ENCODE data around the gene KLK2. TPM values are rescaled to one million over a fixed set of nuclear protein-coding genes. Genes with fewer than 3 reads are reported as not detected.

KLK2 gene
- total and polyA plus RNA-seq, 2 donors (not counting 1 experiment from before 2014, with no cell fraction given), result not detected

GRCh38 chr19:50869479-50869878 lies 3.8 kb upstream of the KLK2 start:
- no peak overlapping the region for H3K27ac ChIP-seq (ENCODE audit: insufficient read depth, low read length)
- H3K4me2 ChIP-seq (ENCODE audit: extremely low read depth, insufficient read depth, low read length), result no peak overlapping the region
- no peak overlapping the region for H3K9ac ChIP-seq (ENCODE audit: insufficient read depth, low read length)

GRCh38 chr19:50870417-50871089 lies 2.7 kb upstream of the KLK2 start:
- H3K27ac ChIP-seq (ENCODE audit: insufficient read depth, low read length), result no peak overlapping the region
- H3K27me3 ChIP-seq (ENCODE audit: control insufficient read depth, insufficient read depth, low read length), result no peaks in the 10 kb centered on the region
- no peak overlapping the region for H3K4me3 ChIP-seq (replicated peaks in 1 of 4; ENCODE audit: control extremely low read depth in 1 of 4, insufficient read depth in 1 of 4, low read depth in 3 of 4, low read length in 4 of 4)
- no peaks in the 10 kb centered on the region for H3K4me1 ChIP-seq (ENCODE audit: control insufficient read depth, extremely low read depth, insufficient read depth, low read length)
- H3K9me3 ChIP-seq (ENCODE audit: control insufficient read depth, insufficient read depth, low read depth, low read length), result no peaks in the 10 kb centered on the region
- TF ChIP-seq, protein P1, sequence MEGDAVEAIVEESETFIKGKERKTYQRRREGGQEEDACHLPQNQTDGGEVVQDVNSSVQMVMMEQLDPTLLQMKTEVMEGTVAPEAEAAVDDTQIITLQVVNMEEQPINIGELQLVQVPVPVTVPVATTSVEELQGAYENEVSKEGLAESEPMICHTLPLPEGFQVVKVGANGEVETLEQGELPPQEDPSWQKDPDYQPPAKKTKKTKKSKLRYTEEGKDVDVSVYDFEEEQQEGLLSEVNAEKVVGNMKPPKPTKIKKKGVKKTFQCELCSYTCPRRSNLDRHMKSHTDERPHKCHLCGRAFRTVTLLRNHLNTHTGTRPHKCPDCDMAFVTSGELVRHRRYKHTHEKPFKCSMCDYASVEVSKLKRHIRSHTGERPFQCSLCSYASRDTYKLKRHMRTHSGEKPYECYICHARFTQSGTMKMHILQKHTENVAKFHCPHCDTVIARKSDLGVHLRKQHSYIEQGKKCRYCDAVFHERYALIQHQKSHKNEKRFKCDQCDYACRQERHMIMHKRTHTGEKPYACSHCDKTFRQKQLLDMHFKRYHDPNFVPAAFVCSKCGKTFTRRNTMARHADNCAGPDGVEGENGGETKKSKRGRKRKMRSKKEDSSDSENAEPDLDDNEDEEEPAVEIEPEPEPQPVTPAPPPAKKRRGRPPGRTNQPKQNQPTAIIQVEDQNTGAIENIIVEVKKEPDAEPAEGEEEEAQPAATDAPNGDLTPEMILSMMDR (conservative IDR thresholded peaks at IDR 0.05 in 1 of 2, IDR thresholded peaks at IDR 0.05 in 1 of 2; ENCODE audit: low read depth in 1 of 2, low read length in 2 of 2), result no peak
- no peak for TF ChIP-seq EZH2 (IDR thresholded peaks at IDR 0.05; ENCODE audit: low read length, missing control alignments)
- H3K36me3 ChIP-seq (ENCODE audit: control insufficient read depth, insufficient read depth, low read length), result no peaks in the 10 kb centered on the region
- DNase-seq (ENCODE audit: low read depth in 2 of 2), result no peak
- no peak overlapping the region for H3K9ac ChIP-seq (ENCODE audit: insufficient read depth, low read length)
- H2AFZ ChIP-seq (ENCODE audit: low read length), result no peak overlapping the region
- H3K79me2 ChIP-seq (ENCODE audit: control insufficient read depth, insufficient read depth, low read length), result no peaks in the 10 kb centered on the region
- H4K20me1 ChIP-seq (ENCODE audit: control insufficient read depth, extremely low read depth, insufficient read depth, low read length), result no peaks in the 10 kb centered on the region
- H3K4me2 ChIP-seq (ENCODE audit: extremely low read depth, insufficient read depth, low read length), result no peak overlapping the region

More at GRCh38 chr19:50869479-50869878, 3.8 kb upstream of the KLK2 start:
- Histone ChIP-seq H3K79me2 (ENCODE audit: control insufficient read depth, insufficient read depth, low read length) (no peaks in the 10 kb centered on the region), H3K27me3 (ENCODE audit: control insufficient read depth, insufficient read depth, low read length) (no peaks in the 10 kb centered on the region), H3K9me3 (ENCODE audit: control insufficient read depth, insufficient read depth, low read depth, low read length) (no peaks in the 10 kb centered on the region), H3K4me3 (replicated peaks in 1 of 4; ENCODE audit: control extremely low read depth in 1 of 4, insufficient read depth in 1 of 4, low read depth in 3 of 4, low read length in 4 of 4) (no peak overlapping the region), H2AFZ (ENCODE audit: low read length) (no peak overlapping the region), H3K36me3 (ENCODE audit: control insufficient read depth, insufficient read depth, low read length) (no peaks in the 10 kb centered on the region), H4K20me1 (ENCODE audit: control insufficient read depth, extremely low read depth, insufficient read depth, low read length) (no peaks in the 10 kb centered on the region), H3K4me1 (ENCODE audit: control insufficient read depth, extremely low read depth, insufficient read depth, low read length) (no peaks in the 10 kb centered on the region)
- TF ChIP-seq EZH2 (IDR thresholded peaks at IDR 0.05; ENCODE audit: low read length, missing control alignments), result no peak
- TF ChIP-seq, protein P1 (conservative IDR thresholded peaks at IDR 0.05 in 1 of 2, IDR thresholded peaks at IDR 0.05 in 1 of 2; ENCODE audit: low read depth in 1 of 2, low read length in 2 of 2), result no peak
- DNase-seq (ENCODE audit: low read depth in 2 of 2), result no peak

GRCh38 chr19:50874211-50874610 lies 972 bp downstream of the KLK2 start:
- H3K4me3 ChIP-seq (replicated peaks in 1 of 4; ENCODE audit: control extremely low read depth in 1 of 4, insufficient read depth in 1 of 4, low read depth in 3 of 4, low read length in 4 of 4), result no peak overlapping the region
- DNase-seq (ENCODE audit: low read depth in 2 of 2), result no peak
- H3K4me1 ChIP-seq (ENCODE audit: control insufficient read depth, extremely low read depth, insufficient read depth, low read length), result no peaks in the 10 kb centered on the region
- H3K27ac ChIP-seq (ENCODE audit: insufficient read depth, low read length), result no peak overlapping the region
- H3K9me3 ChIP-seq (ENCODE audit: control insufficient read depth, insufficient read depth, low read depth, low read length), result no peaks in the 10 kb centered on the region
- no peaks in the 10 kb centered on the region for H3K36me3 ChIP-seq (ENCODE audit: control insufficient read depth, insufficient read depth, low read length)
- no peak overlapping the region for H3K4me2 ChIP-seq (ENCODE audit: extremely low read depth, insufficient read depth, low read length)
- H2AFZ ChIP-seq (ENCODE audit: low read length), result no peak overlapping the region
- no peaks in the 10 kb centered on the region for H3K27me3 ChIP-seq (ENCODE audit: control insufficient read depth, insufficient read depth, low read length)
- no peak overlapping the region for H3K9ac ChIP-seq (ENCODE audit: insufficient read depth, low read length)
- TF ChIP-seq, protein P1 (conservative IDR thresholded peaks at IDR 0.05 in 1 of 2, IDR thresholded peaks at IDR 0.05 in 1 of 2; ENCODE audit: low read depth in 1 of 2, low read length in 2 of 2), result no peak
- TF ChIP-seq EZH2 (IDR thresholded peaks at IDR 0.05; ENCODE audit: low read length, missing control alignments), result no peak
- H4K20me1 ChIP-seq (ENCODE audit: control insufficient read depth, extremely low read depth, insufficient read depth, low read length), result no peaks in the 10 kb centered on the region
- no peaks in the 10 kb centered on the region for H3K79me2 ChIP-seq (ENCODE audit: control insufficient read depth, insufficient read depth, low read length)
